ENCODE data around the gene NLRC5. TPM values are rescaled to one million over a fixed set of nuclear protein-coding genes. Genes with fewer than 3 reads are reported as not detected.
"Not testable (repeated sequence)": the region's sequence is repeated elsewhere in the genome, so short reads cannot be mapped to it uniquely, and the experiment has no call there.

NLRC5 gene
- total and polyA plus RNA-seq, 9 of the 15 experiments (the other 6 are each of a cell fraction or from before 2014, with no cell fraction given) = 0.59 to 0.71 TPM; not detected in 7

DNA sequence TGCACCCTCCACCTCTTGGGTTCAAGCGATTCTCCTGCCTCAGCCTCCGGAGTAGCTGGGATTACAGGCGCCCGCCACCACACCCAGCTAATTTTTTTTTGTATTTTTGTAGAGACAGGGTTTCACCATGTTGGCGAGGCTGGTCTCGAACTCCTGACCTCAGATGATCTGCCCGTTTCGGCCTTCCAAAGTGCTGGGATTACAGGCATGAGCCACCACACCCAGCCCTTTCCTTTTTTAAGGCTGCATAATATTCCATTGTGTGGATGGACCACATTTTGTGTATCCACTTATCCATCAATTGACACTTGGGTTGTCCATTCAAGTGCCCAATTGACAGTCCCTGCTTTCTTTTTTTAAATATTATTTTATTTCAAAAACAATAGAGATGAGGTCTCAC, 73.8 kb downstream of the NLRC5 start:
- H3K27ac ChIP-seq (ENCODE audit: extremely low read depth, low read depth, low read length); FAIRE-seq; POLR2A ChIA-PET; H3K9ac ChIP-seq (ENCODE audit: insufficient read depth in 1 of 2, low read depth in 2 of 2, low read length in 2 of 2); in situ Hi-C loops (cut with MboI); intact Hi-C loops (cut with micrococcal nuclease); H4K20me1 ChIP-seq (replicated peaks; ENCODE audit: control insufficient read depth, insufficient read depth, low read length); H3K4me3 ChIP-seq; H3K9me3 ChIP-seq (replicated peaks; ENCODE audit: control insufficient read depth, insufficient read depth, low read depth, low read length); H3K27me3 ChIP-seq (ENCODE audit: control insufficient read depth in 2 of 2, insufficient read depth in 2 of 2, low read length in 2 of 2); H3K4me2 ChIP-seq (ENCODE audit: insufficient read depth, low read length); H2AFZ ChIP-seq (ENCODE audit: low read depth, low read length); H3K9me1 ChIP-seq (ENCODE audit: control insufficient read depth, insufficient read depth, low read length); ATAC-seq; H3K36me3 ChIP-seq (ENCODE audit: control insufficient read depth, insufficient read depth, low read length); H3K79me2 ChIP-seq (ENCODE audit: control insufficient read depth, insufficient read depth, low read length); DNase-seq (ENCODE audit: extremely low read depth in 1 of 4, low spot score in 3 of 4); BruUV-seq (replicated peaks): not testable (repeated sequence)
- CTCF ChIA-PET (ENCODE audit: low intra/inter-chr PET ratio) = interaction anchor here (0.6 kb wide), 1 partner anchor 803 kb away, joined by 6 read pairs; no protein-coding TSS in a partner anchor
- TF ChIP-seq HDAC2 (IDR thresholded peaks at IDR 0.05) (0 out of 2 replicates have a peak, but pooled peaks have one; percentile 24), KDM1A (IDR thresholded peaks at IDR 0.05) (peak in 1 of 2 experiments; percentile 60; a peak in 2 of 4 replicates), ADNP (tag; IDR thresholded peaks at IDR 0.05) (0 out of 2 replicates have a peak, but pooled peaks have one; percentile 30), ZNF146 (CRISPR knock-in tag; IDR thresholded peaks at IDR 0.05; ENCODE audit: unreplicated experiment) (peak; percentile 96), BCOR (IDR thresholded peaks at IDR 0.05) (peak; percentile 91), SMARCA5 (IDR thresholded peaks at IDR 0.05) (peak; percentile 71)
- peaks cover 29 to 33% of the 10 kb centered on the region in 2 experiments for H3K4me1 ChIP-seq (replicated peaks in 1 of 2; ENCODE audit: control insufficient read depth in 2 of 2, insufficient read depth in 2 of 2, low read length in 2 of 2)
- 67% methylated on average over 8 of the region's 8 CpGs for WGBS (ENCODE audit: insufficient coverage, low coverage, missing lambda C conversion rate)

DNA sequence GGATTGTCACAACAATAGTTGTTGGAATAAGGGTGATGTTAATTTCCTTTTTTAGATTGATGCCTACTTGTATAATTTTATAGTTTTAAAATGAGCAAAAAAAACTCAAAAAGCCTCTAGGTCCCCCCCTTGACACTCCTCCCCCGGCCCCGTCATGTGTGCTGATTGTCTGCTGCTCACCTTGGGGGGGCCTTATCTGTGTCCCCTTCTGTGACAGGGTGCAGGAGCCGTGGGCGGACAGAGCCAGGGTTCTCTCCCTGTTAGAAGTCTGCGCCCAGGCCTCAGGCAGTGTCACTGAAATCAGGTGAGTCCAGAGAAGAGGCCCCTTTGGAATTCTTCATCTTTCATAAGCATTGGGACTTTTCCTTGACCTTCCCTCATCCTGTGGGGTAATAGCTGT, 75.6 kb downstream of the NLRC5 start:
- in situ Hi-C loops (cut with MboI) = no loop called here
- Histone ChIP-seq H3K4me1 (replicated peaks in 1 of 2; ENCODE audit: control insufficient read depth in 2 of 2, insufficient read depth in 2 of 2, low read length in 2 of 2) (peaks cover 29 to 35% of the 10 kb centered on the region in 2 experiments), H2AFZ (ENCODE audit: low read depth, low read length) (no peak overlapping the region), H3K79me2 (ENCODE audit: control insufficient read depth, insufficient read depth, low read length) (no peaks in the 10 kb centered on the region), H3K9me1 (ENCODE audit: control insufficient read depth, insufficient read depth, low read length) (peaks cover 2% of the 10 kb centered on the region), H3K9ac (ENCODE audit: insufficient read depth in 1 of 2, low read depth in 2 of 2, low read length in 2 of 2) (peak overlapping the region in 1 of 2 experiments; percentile 50; a peak in 1 of 4 replicates), H3K27ac (ENCODE audit: extremely low read depth, low read depth, low read length) (no peak overlapping the region), H3K4me3 (no peak overlapping the region), H3K9me3 (replicated peaks; ENCODE audit: control insufficient read depth, insufficient read depth, low read depth, low read length) (no peaks in the 10 kb centered on the region), H3K36me3 (ENCODE audit: control insufficient read depth, insufficient read depth, low read length) (no peaks in the 10 kb centered on the region), H4K20me1 (replicated peaks; ENCODE audit: control insufficient read depth, insufficient read depth, low read length) (no peaks in the 10 kb centered on the region; the same call in 1 of the 2 replicates), H3K27me3 (ENCODE audit: control insufficient read depth in 2 of 2, insufficient read depth in 2 of 2, low read length in 2 of 2) (no peaks in the 10 kb centered on the region), H3K4me2 (ENCODE audit: insufficient read depth, low read length) (no peak overlapping the region)
- ChIA-PET CTCF (ENCODE audit: low intra/inter-chr PET ratio) (no interaction called here), POLR2A (interaction anchor here (0.7 kb wide), 1 partner anchor 71 kb away, joined by 4 read pairs; no protein-coding TSS in a partner anchor)
- FAIRE-seq (no peak), ATAC-seq (0 out of 3 replicates have a peak, but pooled peaks have one; percentile 4), DNase-seq (ENCODE audit: extremely low read depth in 1 of 4, low spot score in 3 of 4) (peak; percentile 74 to 80 (median 77))
- no TSS peak for BruUV-seq (replicated peaks)
- 5% methylated on average over 5 of the region's 5 CpGs for WGBS (ENCODE audit: insufficient coverage, low coverage, missing lambda C conversion rate)
- intact Hi-C loops (cut with micrococcal nuclease) = no loop called here
- TF ChIP-seq TAL1 (IDR thresholded peaks at IDR 0.05) (peak; percentile 44; the same call in 1 of the 2 replicates), TCF3 (CRISPR knock-in tag; IDR thresholded peaks at IDR 0.05) (peak; percentile 57), ERF (CRISPR knock-in tag; IDR thresholded peaks at IDR 0.05) (no peak), POLR2AphosphoS5 (IDR thresholded peaks at IDR 0.05; ENCODE audit: control insufficient read depth, insufficient read depth, low read depth, low read length) (peak; percentile 52; the same call in 1 of the 2 replicates), EP400 (IDR thresholded peaks at IDR 0.05) (0 out of 2 replicates have a peak, but pooled peaks have one; percentile 3), NCOA4 (IDR thresholded peaks at IDR 0.05; ENCODE audit: partially characterized antibody) (no peak), CBFA2T2 (conservative IDR thresholded peaks at IDR 0.05) (peak; percentile 70), ZBTB7A (IDR thresholded peaks at IDR 0.05; ENCODE audit: borderline replicate concordance, control insufficient read depth, low read depth, low read length) (peak; percentile 27; the same call in 1 of the 2 replicates), ARID1B (IDR thresholded peaks at IDR 0.05) (peak; percentile 59), EGR1 (conservative IDR thresholded peaks at IDR 0.05) (peak; percentile 94), CBFA2T3 (IDR thresholded peaks at IDR 0.05) (peak; percentile 83)
- TF ChIP-seq, protein P1, sequence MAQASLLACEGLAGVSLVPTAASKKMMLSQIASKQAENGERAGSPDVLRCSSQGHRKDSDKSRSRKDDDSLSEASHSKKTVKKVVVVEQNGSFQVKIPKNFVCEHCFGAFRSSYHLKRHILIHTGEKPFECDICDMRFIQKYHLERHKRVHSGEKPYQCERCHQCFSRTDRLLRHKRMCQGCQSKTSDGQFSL (CRISPR knock-in tag; IDR thresholded peaks at IDR 0.05) = no peak
- TF ChIP-seq, protein P1 (tag; IDR thresholded peaks at IDR 0.05) = peak in 1 of 2 experiments; percentile 46; a peak in 1 of 4 replicates
